HG02884 (cell line): Measurements from ENCODE around the gene C12orf56.

Experiments used
- ATAC-seq: cut with Tn5 transposase; IDR thresholded peaks from one replicate; pipeline ENCODE4 v1.9.1; 2021; ENCODE audit warnings: mild to moderate bottlenecking, moderate library complexity; ENCODE audit not compliant: unreplicated experiment

C12orf56 gene

DNA sequence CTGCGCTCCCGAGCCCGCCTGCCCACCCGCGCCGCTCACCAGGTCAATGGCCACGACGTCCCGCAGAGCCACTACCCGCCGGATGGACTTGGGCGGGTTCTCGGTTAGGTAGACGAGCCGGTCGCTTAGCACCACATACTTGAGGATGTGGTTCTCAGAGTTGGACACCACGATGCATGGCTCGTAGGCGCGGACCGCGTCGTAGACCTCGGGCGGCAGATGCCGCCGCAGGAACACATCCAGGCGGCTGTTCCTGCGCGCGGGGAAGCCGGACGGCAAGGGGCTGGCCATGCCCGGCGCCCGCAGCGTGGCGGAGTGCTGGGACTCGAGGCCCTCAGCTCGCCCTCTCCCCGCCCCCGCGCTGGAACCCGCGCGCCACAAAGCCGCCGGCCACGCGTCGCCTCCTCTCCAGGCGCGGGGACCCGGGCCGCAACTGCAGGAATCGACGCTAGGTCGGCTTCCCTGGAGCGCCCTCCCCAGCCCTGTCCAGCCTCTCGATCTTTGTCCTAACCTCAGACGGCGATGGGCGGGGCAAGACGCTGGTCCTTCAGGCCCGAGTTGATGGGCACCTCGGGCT lies at the start of gene C12orf56:
C12orf56 (minus strand) TSS at position 484 of the 577 bp plus-strand sequence; CDS start at position 291, 193 bp downstream.
- ATAC-seq: no peak

DNA sequence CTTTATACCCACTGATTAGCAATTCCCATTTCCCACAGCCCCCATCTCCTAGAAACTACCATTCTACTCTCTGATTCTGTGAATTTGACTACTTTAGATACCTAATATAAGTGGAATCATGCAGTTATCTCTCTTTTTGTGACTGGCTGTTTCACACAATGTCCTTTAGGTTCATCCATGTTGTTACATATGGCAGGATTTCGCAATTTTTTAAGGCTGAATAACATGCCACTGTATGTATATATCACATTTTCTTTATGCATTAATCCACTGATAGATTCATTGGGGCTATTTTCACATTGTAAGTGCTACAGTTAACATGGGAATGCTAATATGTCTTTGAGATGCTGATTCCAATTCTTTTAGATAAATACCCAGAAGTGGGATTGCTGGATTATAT lies 49.5 kb upstream of the C12orf56 start:
- no peak for ATAC-seq

GRCh38 chr12:64433915-64434314 lies 43.4 kb upstream of the C12orf56 start:
- ATAC-seq: no peak

DNA sequence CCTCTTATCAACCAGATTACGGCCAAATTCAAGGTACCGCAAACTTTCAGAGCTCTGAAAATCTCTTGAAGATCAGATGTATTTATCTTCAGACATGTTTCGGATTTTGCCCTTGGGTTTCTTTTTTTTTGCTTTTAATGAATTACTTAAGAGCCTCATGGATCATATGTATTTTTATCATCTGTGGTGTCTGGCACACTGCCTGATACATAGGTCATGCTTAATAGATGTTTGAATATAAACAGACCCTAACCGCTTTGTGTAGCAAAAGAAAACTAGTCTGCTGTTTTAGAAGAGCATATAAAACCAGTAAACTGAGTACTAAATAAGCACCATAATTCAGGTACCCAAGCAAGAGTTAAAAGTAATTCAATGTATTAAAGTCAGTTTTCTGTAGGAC lies 41.2 kb upstream of the C12orf56 start:
- ATAC-seq: no peak

GRCh38 chr12:64430886-64431285 lies 40.3 kb upstream of the C12orf56 start:
- ATAC-seq: no peak

- no peak for ATAC-seq
Observed at GRCh38 chr12:64428956-64429355, 38.4 kb upstream of the C12orf56 start.

GRCh38 chr12:64427988-64428387 lies 37.4 kb upstream of the C12orf56 start:
- no peak for ATAC-seq

DNA sequence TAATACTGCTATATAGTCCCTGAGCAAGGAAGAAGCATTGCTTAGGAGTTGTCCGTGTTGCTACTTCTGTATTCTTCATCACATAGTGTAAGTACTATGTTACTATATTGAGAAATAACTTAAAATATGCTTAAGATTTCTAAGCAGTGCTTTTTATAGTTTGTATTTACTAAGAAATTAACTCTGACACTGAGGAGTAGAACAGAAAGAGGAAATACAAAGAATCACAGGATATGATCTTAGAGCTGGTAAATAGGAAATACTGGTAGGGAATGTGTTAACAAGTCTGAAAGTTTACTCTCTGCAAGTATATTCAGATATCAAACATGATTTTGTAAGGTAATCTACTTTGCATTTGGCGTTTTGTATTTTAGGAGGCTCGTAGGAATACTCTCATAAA lies 29.1 kb upstream of the C12orf56 start:
- ATAC-seq: no peak

DNA sequence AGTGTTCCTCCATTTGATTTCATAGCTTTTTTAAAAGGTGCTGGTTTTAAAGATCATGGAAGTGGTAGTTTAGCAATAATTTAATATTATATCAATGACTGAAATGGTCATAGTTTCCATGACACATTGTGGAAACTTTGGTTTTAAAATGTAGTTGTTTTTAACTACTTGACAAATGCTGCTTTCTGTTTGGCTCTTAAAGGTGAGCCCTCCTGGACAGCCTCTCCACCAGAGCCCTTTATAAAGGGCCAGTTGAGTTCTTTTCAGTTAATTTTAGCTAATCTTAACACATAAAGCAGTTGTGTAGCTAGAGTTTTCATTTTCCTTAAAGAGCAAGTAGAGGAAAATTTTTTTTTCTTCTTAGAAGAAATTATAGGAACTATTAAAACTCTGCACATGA lies 27.7 kb upstream of the C12orf56 start:
- ATAC-seq: no peak

DNA sequence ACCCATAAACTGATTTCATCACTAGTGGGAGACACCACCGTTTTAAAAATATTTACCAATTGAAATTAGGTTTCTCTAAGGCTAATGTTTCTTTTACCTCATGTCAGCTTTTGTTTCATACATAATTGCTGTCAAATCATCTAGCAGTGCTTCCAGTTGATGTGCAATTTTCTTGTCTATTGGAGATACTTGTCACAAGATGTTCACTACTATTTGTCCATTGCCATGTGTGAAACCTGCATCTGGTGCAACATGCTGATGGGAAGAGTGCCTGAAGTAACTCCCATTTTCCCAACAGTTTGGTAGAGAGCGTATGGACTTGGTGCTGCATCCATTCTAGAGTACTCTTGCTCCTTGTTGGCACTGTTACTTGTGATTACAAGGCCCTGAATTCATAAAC lies 23.3 kb upstream of the C12orf56 start:
- ATAC-seq: no peak

- ATAC-seq: no peak
Observed at GRCh38 chr12:64412459-64412858, 21.9 kb upstream of the C12orf56 start.

DNA sequence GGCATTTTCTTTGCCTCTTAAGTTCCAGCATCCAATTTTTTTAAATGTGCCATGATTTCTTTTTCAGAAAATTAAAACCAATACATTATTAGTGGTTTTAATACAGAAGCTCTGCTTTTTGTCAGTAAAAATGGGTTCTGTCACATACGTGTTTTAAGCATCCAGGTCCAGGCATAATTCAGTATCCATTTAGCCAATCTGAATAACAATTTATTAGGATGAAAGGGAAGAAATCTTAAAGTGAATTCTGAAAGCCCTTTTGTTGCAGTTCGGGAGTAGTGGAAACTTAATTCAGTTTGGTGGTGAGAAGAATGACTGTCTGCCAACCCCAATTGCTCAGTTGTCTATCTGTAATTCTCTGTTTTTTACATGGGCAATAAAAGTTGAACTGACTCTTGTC lies 20.9 kb upstream of the C12orf56 start:
- no peak for ATAC-seq

GRCh38 chr12:64407342-64408223 lies 17.0 kb upstream of the C12orf56 start:
- ATAC-seq: no peak

- ATAC-seq: peak; percentile 45
Observed at GRCh38 chr12:64404470-64405256, 14.1 kb upstream of the C12orf56 start.

DNA sequence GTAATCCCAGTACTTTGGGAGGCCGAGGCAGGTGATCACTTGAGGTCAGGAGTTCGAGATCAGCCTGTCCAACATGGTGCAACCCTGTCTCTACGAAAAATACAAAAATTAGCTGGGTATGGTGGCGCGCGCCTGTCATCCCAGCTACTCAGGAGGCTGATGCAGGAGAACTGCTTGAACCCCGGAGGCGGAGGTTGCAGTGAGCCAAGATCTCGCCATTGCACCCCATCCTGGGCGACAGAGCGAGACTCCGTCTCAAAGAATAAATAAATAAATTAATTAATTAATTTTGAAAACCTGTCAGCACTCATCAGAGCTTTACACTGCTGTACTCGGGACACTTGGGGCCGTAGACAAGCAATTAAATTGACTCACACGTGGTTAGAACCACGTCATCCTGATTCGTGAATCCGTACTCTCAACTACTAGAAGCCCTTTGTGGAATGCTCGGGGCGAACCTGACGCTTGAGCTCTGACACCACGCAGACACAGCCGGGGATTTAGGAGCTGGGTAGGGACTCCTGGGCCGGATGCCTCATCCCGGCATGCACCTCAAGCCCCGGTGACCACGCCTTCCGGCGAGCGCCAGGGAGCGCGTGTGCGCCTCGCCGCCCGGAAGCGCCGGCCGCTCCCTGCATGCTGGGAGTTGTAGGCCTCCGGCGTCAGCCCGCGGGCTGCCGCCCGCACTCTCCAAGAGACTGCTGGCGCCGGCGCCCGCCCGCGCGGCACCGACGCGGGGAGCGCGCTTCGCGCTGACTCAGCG lies 13.3 kb upstream of the C12orf56 start, which contains the start of gene XPOT:
XPOT (plus strand) TSS at position 686 of the 763 bp plus-strand sequence. CDS start 5,644 bp downstream, outside the sequence.
- ATAC-seq: peak; percentile 93

DNA sequence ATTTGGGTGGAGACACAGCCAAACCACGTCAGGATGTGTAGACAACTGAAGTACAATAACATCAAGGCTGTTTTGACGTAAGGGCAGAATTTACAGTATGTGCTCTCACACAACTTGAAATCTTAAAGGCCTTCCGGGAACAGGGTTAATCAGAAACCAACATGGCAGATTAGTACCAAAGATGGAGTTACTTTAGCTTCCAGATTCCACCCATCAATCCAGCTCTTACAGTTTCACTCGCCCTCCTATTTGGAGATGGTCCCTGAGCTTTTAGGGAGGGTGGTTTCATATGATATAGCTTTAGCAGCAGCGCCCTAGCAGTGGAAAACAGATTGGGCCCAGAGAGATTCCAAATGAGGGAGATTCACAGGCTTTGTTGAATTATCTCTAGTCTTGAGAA lies 11.6 kb upstream of the C12orf56 start:
- ATAC-seq: no peak

- no peak for ATAC-seq
Observed at GRCh38 chr12:64400041-64400440, 9.5 kb upstream of the C12orf56 start.

- ATAC-seq: no peak
Observed at GRCh38 chr12:64395739-64396138, 5.2 kb upstream of the C12orf56 start.

- no peak for ATAC-seq
Observed at GRCh38 chr12:64392221-64392620, 1.7 kb upstream of the C12orf56 start.

DNA sequence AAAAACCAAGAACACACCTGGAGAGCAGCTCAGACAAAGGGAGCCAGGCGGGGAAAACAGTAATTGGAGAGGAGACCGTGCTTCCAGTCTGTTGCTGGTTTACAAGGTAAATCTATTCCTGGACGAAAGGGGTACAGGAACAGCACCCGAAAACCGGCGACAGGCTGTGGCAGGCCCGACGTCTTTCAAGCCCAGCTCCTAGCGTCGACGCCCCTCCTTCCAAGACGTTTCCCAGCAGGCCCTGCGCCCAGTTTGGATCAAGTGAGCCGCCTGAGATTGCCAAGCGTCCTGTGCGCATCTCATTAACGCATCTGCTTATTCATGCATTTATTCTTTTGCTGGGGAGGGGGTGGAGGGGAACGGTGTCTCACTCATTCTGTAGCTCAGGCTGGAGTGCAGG lies 1.4 kb downstream of the C12orf56 start:
- no peak for ATAC-seq
